Body of pancreas (tissue), 4 donors: ENCODE results near the gene QSOX1. TPM values are rescaled to one million over a fixed set of nuclear protein-coding genes. Genes with fewer than 3 reads are reported as not detected.

Experiments
- ATAC-seq: fragments of 150-250 bp; one replicate; pipeline ENCODE4 v1.9.1; 2016
- DNase-seq, 4 donors: peaks; one replicate each; pipeline ENCODE4 v3.0.0-alpha.2; 2019
- H3K27ac ChIP-seq, 4 donors: fragments of 200-600 bp; sonication (generic); 1 replicate in 3 of 4; 2 replicates in 1 of 4; pipeline versions ENCODE4 v1.5.1 to v1.6.1; 2016 to 2019; ENCODE audit warnings: mild to moderate bottlenecking in 1 of 4, mixed read lengths in 1 of 4, moderate library complexity in 1 of 4
- H3K27me3 ChIP-seq, 2 donors: fragments of 200-600 bp; sonication (generic); one replicate each; pipeline ENCODE4 v1.6.0; 2016; ENCODE audit warnings: mild to moderate bottlenecking in 1 of 2
- H3K36me3 ChIP-seq, 2 donors: fragments of 200-600 bp; sonication (generic); replicated peaks in 1 of 2; 2 replicates each; pipeline ENCODE4 v1.5.1; 2016; ENCODE audit warnings: low read depth in 2 of 2; ENCODE audit not compliant: insufficient read depth in 1 of 2
- H3K4me1 ChIP-seq: fragments of 200-600 bp; sonication (generic); one replicate; pipeline ENCODE4 v1.6.0; 2016
- H3K4me3 ChIP-seq, 2 donors: fragments of 200-600 bp; sonication (generic); 1 replicate in 1 of 2; 2 replicates in 1 of 2; pipeline ENCODE4 v1.5.1; 2016 to 2019
- H3K9me3 ChIP-seq, 3 donors: fragments of 200-600 bp; sonication (generic); 1 replicate in 2 of 3; 2 replicates in 1 of 3; pipeline ENCODE4 v1.5.1; 2016
- POLR2A ChIP-seq, 3 donors: fragments of 450-650 bp; IDR thresholded peaks; one replicate each; pipeline ENCODE4 v1.6.1; 2016; ENCODE audit warnings: antibody characterized with exemption in 3 of 3, mild to moderate bottlenecking in 2 of 3
- WGBS, 2 donors: methylation state at CpG; one replicate each; pipeline ENCODE4 v1.1.5; 2017; 5-methylcytosine and 5-hydroxymethylcytosine counted together
- intact Hi-C: fragments of 100-400 bp; cut with DNase I; formaldehyde crosslinking; loops from one replicate; pipeline ENCODE4 v1.15.1; 2023
- total RNA-seq, 2 donors: library from RNA; depleted of rRNA; stranded (reverse); fragments of >200 nt; gene quantifications; one replicate each; pipeline ENCODE4 v1.1.0, GENCODE V29; 2016
- TF ChIP-seq, protein P1 (sequence below), 7 experiments: fragments of 450-650 bp in 4 of 7; fragments of 200-600 bp in 3 of 7; sonication (generic) in 3 of 7; IDR thresholded peaks; one replicate each; pipeline ENCODE4 v1.5.1; 2016 to 2019; ENCODE audit warnings: antibody characterized with exemption in 7 of 7

The QSOX1 gene
- total RNA-seq, 2 donors from 2014 or later, result 61.5 to 192 TPM

DNA sequence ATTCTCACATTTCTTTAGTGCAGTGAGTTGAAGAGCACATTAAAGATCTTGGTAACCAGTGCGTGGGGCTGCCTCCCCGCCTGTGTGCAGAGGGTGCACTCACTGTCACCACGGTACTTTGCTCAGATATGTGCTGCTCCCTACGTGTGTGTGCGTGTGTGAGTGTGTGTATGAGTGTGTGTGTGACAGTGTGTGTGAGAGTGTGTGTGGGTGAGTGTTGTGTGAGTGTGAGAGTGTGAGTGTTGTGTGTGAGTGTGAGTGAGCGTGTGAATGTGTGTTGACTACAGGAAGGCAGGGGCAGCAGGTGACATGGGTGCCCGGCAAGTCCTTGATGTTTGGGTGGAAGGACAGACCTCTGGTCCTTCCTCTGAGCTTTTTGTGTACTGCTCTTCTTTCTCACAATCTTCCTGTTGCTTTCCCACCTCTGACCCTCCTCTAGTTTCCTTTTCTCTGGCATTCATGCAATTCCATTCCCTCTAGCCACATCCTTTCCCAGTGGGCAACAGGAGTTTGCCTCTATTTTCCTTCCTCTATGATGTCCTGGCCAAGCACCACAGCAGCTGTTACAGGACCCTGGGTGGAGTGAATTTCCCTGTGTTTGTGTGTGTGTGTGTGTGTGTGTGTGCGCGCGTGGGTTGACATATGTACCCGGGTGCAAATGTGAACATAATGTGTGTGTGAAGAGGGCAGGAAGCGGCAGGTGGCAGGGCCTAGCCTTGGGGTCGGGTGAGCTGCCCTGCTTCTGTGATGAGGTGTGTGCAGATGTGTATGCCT lies 95.2 kb downstream of the QSOX1 start:
- 75 to 83% methylated on average over 13 of the region's 13 CpGs for WGBS, 2 donors
- Histone ChIP-seq H3K27me3 (no peaks in the 10 kb centered on the region), H3K36me3 (no peaks in the 10 kb centered on the region), H3K4me3 (no peak overlapping the region), H3K4me1 (peaks cover 12% of the 10 kb centered on the region), H3K9me3 (no peaks in the 10 kb centered on the region), H3K27ac (no peak overlapping the region)
- intact Hi-C loops, result loop anchor here (10.0 kb wide), 1 partner anchor 235 kb away; no protein-coding TSS in a partner anchor
- ATAC-seq (no peak), DNase-seq (no peak)
- no peak for TF ChIP-seq POLR2A (IDR thresholded peaks at IDR 0.05)
- TF ChIP-seq, protein P1, sequence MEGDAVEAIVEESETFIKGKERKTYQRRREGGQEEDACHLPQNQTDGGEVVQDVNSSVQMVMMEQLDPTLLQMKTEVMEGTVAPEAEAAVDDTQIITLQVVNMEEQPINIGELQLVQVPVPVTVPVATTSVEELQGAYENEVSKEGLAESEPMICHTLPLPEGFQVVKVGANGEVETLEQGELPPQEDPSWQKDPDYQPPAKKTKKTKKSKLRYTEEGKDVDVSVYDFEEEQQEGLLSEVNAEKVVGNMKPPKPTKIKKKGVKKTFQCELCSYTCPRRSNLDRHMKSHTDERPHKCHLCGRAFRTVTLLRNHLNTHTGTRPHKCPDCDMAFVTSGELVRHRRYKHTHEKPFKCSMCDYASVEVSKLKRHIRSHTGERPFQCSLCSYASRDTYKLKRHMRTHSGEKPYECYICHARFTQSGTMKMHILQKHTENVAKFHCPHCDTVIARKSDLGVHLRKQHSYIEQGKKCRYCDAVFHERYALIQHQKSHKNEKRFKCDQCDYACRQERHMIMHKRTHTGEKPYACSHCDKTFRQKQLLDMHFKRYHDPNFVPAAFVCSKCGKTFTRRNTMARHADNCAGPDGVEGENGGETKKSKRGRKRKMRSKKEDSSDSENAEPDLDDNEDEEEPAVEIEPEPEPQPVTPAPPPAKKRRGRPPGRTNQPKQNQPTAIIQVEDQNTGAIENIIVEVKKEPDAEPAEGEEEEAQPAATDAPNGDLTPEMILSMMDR (IDR thresholded peaks at IDR 0.05), result no peak

DNA sequence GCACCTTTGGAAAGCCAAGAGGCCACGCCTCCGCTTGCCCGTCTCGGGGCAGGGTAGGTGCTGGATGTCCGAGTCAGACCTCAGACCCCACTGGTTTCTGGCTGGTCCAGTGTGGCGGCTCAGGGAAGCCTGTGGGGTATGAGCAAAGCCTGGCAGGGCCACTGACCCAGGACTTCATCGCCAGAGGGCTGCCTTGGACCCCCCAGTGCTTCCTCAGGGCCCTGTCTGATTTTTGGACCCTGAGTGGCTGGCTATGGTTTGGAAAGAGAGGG lies 95.8 kb downstream of the QSOX1 start:
- intact Hi-C loops, result loop anchor here (10.0 kb wide), 1 partner anchor 234 kb away; no protein-coding TSS in a partner anchor
- TF ChIP-seq POLR2A (IDR thresholded peaks at IDR 0.05), result no peak
- TF ChIP-seq, protein P1 (IDR thresholded peaks at IDR 0.05), result no peak
- no peak for DNase-seq
- Histone ChIP-seq H3K4me1 (peaks cover 12% of the 10 kb centered on the region), H3K36me3 (no peaks in the 10 kb centered on the region), H3K4me3 (no peak overlapping the region), H3K27ac (no peak overlapping the region), H3K9me3 (no peaks in the 10 kb centered on the region), H3K27me3 (no peaks in the 10 kb centered on the region)
- no peak for ATAC-seq
- 84 to 89% methylated on average over 6 to 7 of the region's 7 CpGs for WGBS, 2 donors

DNA sequence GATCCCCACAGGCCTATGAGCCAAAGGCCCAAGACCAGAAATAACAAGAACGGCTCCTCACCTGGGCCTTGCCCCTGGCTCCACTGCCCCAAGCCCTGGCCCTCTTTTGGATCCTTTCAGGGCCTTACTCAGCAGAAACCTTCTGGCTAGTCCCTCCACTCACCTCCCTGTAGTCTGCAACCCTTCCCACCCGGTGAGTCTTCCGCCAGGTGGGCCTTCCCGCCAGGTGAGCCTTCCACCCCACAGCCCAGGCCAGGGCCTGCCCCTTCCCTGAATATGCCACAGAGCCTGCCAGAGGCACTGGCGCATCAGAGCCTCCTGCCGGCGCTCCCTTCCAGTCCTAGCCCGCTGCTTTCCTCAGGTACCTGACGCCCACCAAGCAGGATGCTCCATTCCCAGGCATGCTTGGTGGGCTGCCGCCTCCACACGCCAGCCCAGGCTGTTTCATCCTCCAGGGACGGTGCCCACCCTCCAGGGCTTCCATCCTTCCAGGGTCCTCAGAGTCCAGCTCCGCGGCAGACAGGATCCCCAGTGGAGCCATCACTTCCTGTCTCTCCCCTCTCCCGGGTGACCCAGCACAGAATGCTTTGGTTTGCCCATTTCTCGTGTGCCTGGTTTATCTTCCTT lies 96.3 kb downstream of the QSOX1 start:
- peaks cover 12% of the 10 kb centered on the region for H3K4me1 ChIP-seq
- TF ChIP-seq POLR2A (IDR thresholded peaks at IDR 0.05), result no peak
- TF ChIP-seq, protein P1 (IDR thresholded peaks at IDR 0.05), result no peak
- intact Hi-C loops, result loop anchor here (10.0 kb wide), 1 partner anchor 234 kb away; no protein-coding TSS in a partner anchor
- no peaks in the 10 kb centered on the region for H3K36me3 ChIP-seq
- no peaks in the 10 kb centered on the region for H3K9me3 ChIP-seq
- H3K27me3 ChIP-seq, result no peaks in the 10 kb centered on the region
- H3K27ac ChIP-seq, result no peak overlapping the region
- ATAC-seq (no peak), DNase-seq (no peak)
- H3K4me3 ChIP-seq, result no peak overlapping the region
- 84 to 88% methylated on average over 16 of the region's 16 CpGs for WGBS, 2 donors

DNA sequence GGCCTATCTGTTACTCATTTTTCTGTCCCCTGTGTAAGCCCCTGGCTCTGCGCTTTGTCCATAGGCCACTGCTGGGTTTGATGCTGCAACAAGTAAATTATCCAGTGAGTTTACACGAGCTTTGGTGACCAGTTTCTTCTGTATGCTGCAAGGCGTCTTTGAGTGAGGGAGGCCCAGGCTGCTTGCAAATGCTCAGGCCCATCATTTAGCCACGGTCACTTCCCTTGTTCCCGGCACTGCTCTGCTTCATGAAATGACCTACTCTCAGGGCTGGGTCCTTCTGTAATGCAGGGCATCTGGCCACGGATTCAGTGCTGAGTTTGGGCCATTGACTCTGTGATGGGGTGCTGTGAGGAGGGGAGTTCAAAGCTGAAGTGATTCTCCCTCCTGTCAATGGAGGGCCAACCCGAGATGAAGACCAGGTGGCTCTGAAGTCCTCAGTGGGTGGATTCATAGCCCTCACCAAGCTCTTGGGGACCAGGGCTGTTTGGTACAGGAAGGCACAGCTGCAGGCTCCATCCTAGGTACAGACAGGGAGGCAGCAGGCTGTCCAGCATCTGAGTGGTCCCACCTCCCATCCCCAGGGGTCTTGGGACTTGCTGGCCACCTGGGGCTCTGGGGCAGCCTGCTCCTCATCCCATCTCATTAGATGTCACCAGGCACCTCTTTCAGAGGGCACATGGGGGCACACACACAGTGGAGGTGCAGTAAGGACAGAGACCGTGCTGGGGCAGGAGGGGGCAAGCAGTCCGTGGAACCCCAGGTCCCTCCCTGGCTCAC lies 97.0 kb downstream of the QSOX1 start:
- Histone ChIP-seq H3K9me3 (no peaks in the 10 kb centered on the region), H3K36me3 (no peaks in the 10 kb centered on the region), H3K4me3 (no peak overlapping the region), H3K4me1 (peaks cover 18% of the 10 kb centered on the region), H3K27ac (no peak overlapping the region), H3K27me3 (no peaks in the 10 kb centered on the region)
- no peak for TF ChIP-seq POLR2A (IDR thresholded peaks at IDR 0.05)
- TF ChIP-seq, protein P1 (IDR thresholded peaks at IDR 0.05), result no peak
- ATAC-seq (no peak), DNase-seq (no peak)
- 71 to 78% methylated on average over 8 to 9 of the region's 9 CpGs for WGBS, 2 donors
- intact Hi-C loops, result loop anchor here (10.0 kb wide), 1 partner anchor 233 kb away; no protein-coding TSS in a partner anchor
